HCT116 (cell line): ENCODE results near the gene L1CAM. TPM values are rescaled to one million over a fixed set of nuclear protein-coding genes. Genes with fewer than 3 reads are reported as not detected.

Source experiments
- ATAC-seq: fragments of 200-7000 bp; cut with Tn5 transposase; 2 replicates; pipeline ENCODE4 v1.9.1; 2020; ENCODE audit warnings: mild to moderate bottlenecking, moderate library complexity
- BruUV-seq: library from RNA; stranded (reverse); fragments of 400-500 nt; replicated peaks from 2 replicates; lab custom pipeline; 2021; lab: Mats Ljungman, UMichigan
- CTCF ChIA-PET: fragments of 300-600 bp; sonication (Branson Sonifier 250); formaldehyde crosslinking; loops from one replicate; lab custom pipeline; 2021; ENCODE audit warnings: antibody characterized with exemption; lab: Charles Lee
- POLR2A ChIA-PET: fragments of 300-600, 350-600 bp; sonication (Branson Sonifier 250); formaldehyde crosslinking; loops from one replicate; lab custom pipeline; 2021; ENCODE audit warnings: antibody characterized with exemption; lab: Charles Lee
- RAD21 ChIA-PET, 2 experiments: fragments of 300-600 bp; sonication (Branson Sonifier 250); formaldehyde crosslinking; loops; one replicate each; lab custom pipeline; 2023; ENCODE audit warnings: low total read pairs in 2 of 2; ENCODE audit not compliant: uncharacterized antibody in 2 of 2, unreplicated experiment in 2 of 2, low non-redundant PET in 1 of 2; lab: Charles Lee
- DNase-seq: peaks from one replicate; pipeline ENCODE4 v3.0.0-alpha.2; 2010; ENCODE audit warnings: low read depth, low spot score
- H2AFZ ChIP-seq: fragments of 200-600 bp; shearing (Covaris generic), sonication (generic); 2 replicates; pipeline ENCODE4 v1.6.1; 2017; ENCODE audit warnings: low read depth, mixed run types, mixed read lengths, antibody characterized with exemption, low read length; ENCODE audit not compliant: poor library complexity, severe bottlenecking
- H3K27ac ChIP-seq: 2 replicates; pipeline ENCODE4 v1.5.1; 2012; ENCODE audit warnings: low read depth, low read length
- H3K27me3 ChIP-seq: fragments of 200-600 bp; sonication (generic); 2 replicates; pipeline ENCODE4 v1.6.1; 2016; ENCODE audit warnings: mixed run types, low read length, mixed read lengths; ENCODE audit not compliant: insufficient read depth
- H3K36me3 ChIP-seq, 2 experiments: fragments of 200-500 bp in 1 of 2; fragments of 200-600 bp in 1 of 2; sonication (Bioruptor generic) in 1 of 2; sonication (generic) in 1 of 2; 2 replicates each; pipeline versions ENCODE4 v1.5.1 to v1.6.1; 2014 to 2016; ENCODE audit warnings: low read length in 2 of 2, inconsistent platforms in 1 of 2, mixed read lengths in 1 of 2, mixed run types in 1 of 2; ENCODE audit not compliant: insufficient read depth in 2 of 2, control insufficient read depth in 1 of 2
- H3K4me1 ChIP-seq, 2 experiments: fragments of 200-600 bp in 1 of 2; sonication (generic) in 1 of 2; 2 replicates each; pipeline versions ENCODE4 v1.5.1 to v1.6.1; 2012 to 2017; ENCODE audit warnings: low read length in 2 of 2, inconsistent platforms in 1 of 2, mild to moderate bottlenecking in 1 of 2, mixed read lengths in 1 of 2, mixed run types in 1 of 2, moderate library complexity in 1 of 2; ENCODE audit not compliant: insufficient read depth in 2 of 2, control insufficient read depth in 1 of 2
- H3K4me2 ChIP-seq: fragments of 200-600 bp; sonication (generic); 2 replicates; pipeline ENCODE4 v1.6.1; 2017; ENCODE audit warnings: mixed run types, low read length, mixed read lengths
- H3K4me3 ChIP-seq, 2 experiments: fragments of 200-600 bp in 1 of 2; sonication (generic) in 1 of 2; replicated peaks in 1 of 2; 2 replicates each; pipeline ENCODE4 v1.5.1; 2011 to 2016; ENCODE audit warnings: low read length in 2 of 2, control low read depth in 1 of 2, low read depth in 1 of 2, mild to moderate bottlenecking in 1 of 2, mixed read lengths in 1 of 2, mixed run types in 1 of 2
- H3K79me2 ChIP-seq: fragments of 200-600 bp; sonication (generic); 2 replicates; pipeline ENCODE4 v1.6.1; 2017; ENCODE audit warnings: mild to moderate bottlenecking, mixed run types, low read length, moderate library complexity, mixed read lengths; ENCODE audit not compliant: insufficient read depth
- H3K9ac ChIP-seq: fragments of 200-600 bp; sonication (generic); 2 replicates; pipeline ENCODE4 v1.6.1; 2016; ENCODE audit warnings: low read length, mixed read lengths
- H3K9me2 ChIP-seq: fragments of 200-600 bp; sonication (generic), shearing (Covaris generic); 2 replicates; pipeline ENCODE4 v1.6.1; 2017; ENCODE audit warnings: mixed run types, mild to moderate bottlenecking, moderate library complexity; ENCODE audit not compliant: insufficient read depth
- H3K9me3 ChIP-seq, 2 experiments: fragments of 200-500 bp in 1 of 2; fragments of 200-600 bp in 1 of 2; sonication (Bioruptor generic) in 1 of 2; sonication (generic) in 1 of 2; 2 replicates each; pipeline ENCODE4 v1.6.1; 2014 to 2017; ENCODE audit warnings: low read length in 2 of 2, mixed read lengths in 2 of 2, inconsistent platforms in 1 of 2, low read depth in 1 of 2, mild to moderate bottlenecking in 1 of 2, mixed run types in 1 of 2, moderate library complexity in 1 of 2; ENCODE audit not compliant: control insufficient read depth in 1 of 2, insufficient read depth in 1 of 2
- H4K20me1 ChIP-seq: fragments of 200-600 bp; sonication (generic), shearing (Covaris generic); 2 replicates; pipeline ENCODE4 v1.6.1; 2017; ENCODE audit warnings: mixed run types, mild to moderate bottlenecking, moderate library complexity; ENCODE audit not compliant: insufficient read depth
- CBX3 ChIP-seq: IDR thresholded peaks from 2 replicates; pipeline ENCODE4 v1.6.1; 2012; ENCODE audit warnings: low read depth
- EGR1 ChIP-seq: IDR thresholded peaks from 2 replicates; pipeline ENCODE4 v1.6.1; 2012; ENCODE audit warnings: low read depth
- EZH2 ChIP-seq: fragments of 200-600 bp; sonication (generic); IDR thresholded peaks from 2 replicates; pipeline ENCODE4 v1.6.1; 2017; ENCODE audit warnings: antibody characterized with exemption, mixed run types
- REST ChIP-seq: IDR thresholded peaks from 2 replicates; pipeline ENCODE4 v1.6.1; 2012; ENCODE audit warnings: low read depth
- SIN3A ChIP-seq: IDR thresholded peaks from 2 replicates; pipeline ENCODE4 v1.6.1; 2012; ENCODE audit warnings: low read depth
- YY1 ChIP-seq: IDR thresholded peaks from 2 replicates; pipeline ENCODE4 v1.6.1; 2011; ENCODE audit warnings: low read length, low read depth, moderate library complexity, mild to moderate bottlenecking; ENCODE audit not compliant: insufficient replicate concordance; ENCODE audit errors: extremely low read depth
- intact Hi-C: fragments of 100-400 bp; cut with micrococcal nuclease; formaldehyde crosslinking; loops from 2 replicates; pipeline ENCODE4 v1.10.0; 2022
- total RNA-seq: library from RNA; stranded (reverse); gene quantifications from one replicate; pipeline ENCODE4 v1.2.1, GENCODE V29; 2021; ENCODE audit not compliant: unreplicated experiment

The L1CAM gene
- total RNA-seq, 1 experiment from 2014 or later, result 14.8 TPM

- Histone ChIP-seq H3K36me3 (no peaks in the 10 kb centered on the region), H3K79me2 (no peaks in the 10 kb centered on the region), H2AFZ (no peak overlapping the region), H3K9me2 (no peaks in the 10 kb centered on the region), H3K4me2 (no peak overlapping the region), H3K27me3 (no peaks in the 10 kb centered on the region), H4K20me1 (no peaks in the 10 kb centered on the region), H3K27ac (no peak overlapping the region), H3K9ac (no peak overlapping the region), H3K9me3 (no peaks in the 10 kb centered on the region), H3K4me3 (no peak overlapping the region), H3K4me1 (peaks cover 0 to 9% of the 10 kb centered on the region in 2 experiments; a peak in 2 of 4 replicates)
- no TSS peak for BruUV-seq
- DNase-seq (no peak), ATAC-seq (no peak)
- ChIA-PET CTCF (no interaction called here), POLR2A (no interaction called here), RAD21 (no interaction called here)
- intact Hi-C loops, result no loop called here
- TF ChIP-seq CBX3 (no peak), SIN3A (no peak), REST (no peak), EZH2 (no peak), YY1 (no peak), EGR1 (no peak)
These were observed 65.4 kb downstream of the L1CAM start for GRCh38 chrX:153820601-153821000.
